CD4-positive, alpha-beta T cell treated with Interleukin-4 for 1 hour (primary cell): ENCODE results near the gene CLCN5.

Experiments
- DNase-seq, 2 donors: peaks; one replicate each; pipeline ENCODE4 v3.0.0-alpha.2; 2020 to 2022

The CLCN5 gene

GRCh38 chrX:50097071-50097470 is 174.7 kb downstream of the CLCN5 start:
- no peak for DNase-seq

GRCh38 chrX:50098241-50098640 is 175.8 kb downstream of the CLCN5 start:
- DNase-seq = no peak

- no peak for DNase-seq
Observed at GRCh38 chrX:50098749-50099148, 176.4 kb downstream of the CLCN5 start.

GRCh38 chrX:50099331-50099730 is 176.9 kb downstream of the CLCN5 start:
- DNase-seq = no peak

DNA sequence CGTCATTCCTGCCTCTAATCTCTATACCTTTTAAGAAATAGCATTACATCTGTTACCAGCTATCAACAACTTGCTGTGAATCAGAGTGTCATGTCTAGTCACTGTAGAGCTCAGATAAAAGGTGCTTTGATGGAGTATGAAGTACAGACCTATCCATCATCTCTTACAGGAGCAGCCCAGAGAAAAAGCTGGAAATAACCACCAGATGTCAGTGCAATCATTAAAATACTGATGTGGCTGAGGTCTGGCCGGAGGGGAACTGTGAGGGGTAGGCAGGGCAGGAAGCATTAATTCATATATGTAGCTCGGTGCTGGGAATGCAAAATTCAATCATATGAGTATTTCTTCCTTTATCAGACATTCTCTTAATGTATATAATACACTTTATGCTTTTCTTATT is 177.8 kb downstream of the CLCN5 start:
- no peak for DNase-seq

DNA sequence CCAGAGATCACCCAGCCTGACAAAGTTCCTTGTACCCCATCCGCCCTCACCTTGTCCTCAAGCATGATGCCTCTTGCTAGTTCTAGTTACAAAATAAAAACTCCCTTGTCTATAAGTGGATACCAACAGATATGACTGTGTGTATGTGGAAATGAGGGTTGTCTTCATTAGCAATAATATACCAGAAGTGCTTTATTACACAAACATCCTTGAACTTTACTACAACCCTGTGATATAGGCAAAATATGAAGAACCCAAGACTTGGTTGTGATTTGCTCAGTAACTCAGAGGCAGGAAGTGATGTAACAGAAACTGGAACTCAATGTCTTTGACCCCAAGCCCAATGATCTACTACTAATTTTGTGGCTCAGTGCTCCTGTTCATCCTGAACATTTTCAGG is 180.8 kb downstream of the CLCN5 start:
- DNase-seq = no peak

- DNase-seq = no peak
Observed at GRCh38 chrX:50103866-50104566, 181.6 kb downstream of the CLCN5 start.

DNA sequence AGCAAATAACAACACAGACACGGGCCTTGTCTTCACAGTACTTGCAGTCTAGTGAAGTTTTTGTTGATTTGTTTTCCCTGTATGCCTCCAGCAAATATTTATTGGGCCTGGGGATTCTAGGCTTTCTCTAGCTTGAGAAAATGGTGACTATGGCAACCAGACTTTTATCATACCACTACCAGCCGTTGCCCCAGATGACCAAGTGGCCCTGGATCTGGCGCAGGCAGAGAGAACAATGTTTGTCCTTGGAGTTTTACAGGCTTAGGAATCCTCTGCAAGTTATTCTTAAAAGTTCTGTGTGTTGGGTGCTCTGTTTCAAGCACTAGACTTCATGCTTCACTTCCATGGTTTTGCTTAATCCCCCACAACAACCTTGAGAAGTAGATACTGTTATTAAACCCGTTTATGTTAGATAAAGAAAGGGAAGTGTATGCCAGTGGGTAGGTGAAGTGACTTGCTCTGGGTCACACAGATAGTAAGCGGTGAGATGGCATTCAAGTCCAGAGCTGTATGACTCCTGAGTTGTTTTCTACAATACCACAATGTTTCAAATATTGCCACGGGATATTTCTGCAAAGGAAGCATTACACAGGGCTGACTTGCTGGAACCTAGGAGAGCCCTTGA is 183.8 kb downstream of the CLCN5 start:
- no peak for DNase-seq

DNA sequence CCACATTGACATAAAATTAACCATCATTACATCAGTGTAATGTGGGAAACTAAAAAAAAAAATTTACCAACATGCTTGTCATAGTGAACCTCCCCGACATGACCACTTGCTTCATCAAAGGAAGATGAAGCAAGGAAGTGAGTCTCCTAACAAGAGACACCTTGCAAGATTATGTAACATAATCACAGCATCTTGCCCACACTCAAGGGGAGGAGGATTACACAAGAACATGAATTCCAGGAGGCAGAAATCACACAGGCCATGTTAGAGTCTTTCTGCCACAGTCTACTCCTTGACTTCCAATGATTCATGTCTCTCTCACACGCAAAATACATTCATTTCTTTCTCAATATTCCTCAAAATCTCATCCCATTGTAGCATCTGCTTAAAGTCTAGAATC is 185.1 kb downstream of the CLCN5 start:
- DNase-seq = no peak

GRCh38 chrX:50108264-50108663 is 185.9 kb downstream of the CLCN5 start:
- DNase-seq = no peak

GRCh38 chrX:50111742-50112141 is 189.3 kb downstream of the CLCN5 start:
- no peak for DNase-seq

DNA sequence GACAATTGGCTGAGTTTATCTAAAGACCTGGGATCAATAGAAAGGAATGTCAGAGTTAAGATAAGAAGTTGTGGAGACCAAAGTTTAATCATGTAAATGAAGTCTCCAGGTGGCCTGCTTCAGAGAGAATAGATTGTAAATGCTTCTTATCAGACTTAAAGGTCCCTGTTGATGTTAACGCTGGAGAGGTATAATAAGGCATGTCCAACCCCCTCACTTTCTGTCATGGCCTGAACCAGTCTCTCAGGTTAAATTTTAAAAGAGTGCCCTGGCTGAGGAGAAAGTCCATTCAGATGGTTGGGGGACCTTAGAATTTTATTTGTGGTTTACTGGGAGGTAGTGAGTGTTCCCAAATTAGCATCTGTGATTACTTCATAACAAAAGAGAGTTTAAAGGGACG is 191.7 kb downstream of the CLCN5 start:
- no peak for DNase-seq

DNA sequence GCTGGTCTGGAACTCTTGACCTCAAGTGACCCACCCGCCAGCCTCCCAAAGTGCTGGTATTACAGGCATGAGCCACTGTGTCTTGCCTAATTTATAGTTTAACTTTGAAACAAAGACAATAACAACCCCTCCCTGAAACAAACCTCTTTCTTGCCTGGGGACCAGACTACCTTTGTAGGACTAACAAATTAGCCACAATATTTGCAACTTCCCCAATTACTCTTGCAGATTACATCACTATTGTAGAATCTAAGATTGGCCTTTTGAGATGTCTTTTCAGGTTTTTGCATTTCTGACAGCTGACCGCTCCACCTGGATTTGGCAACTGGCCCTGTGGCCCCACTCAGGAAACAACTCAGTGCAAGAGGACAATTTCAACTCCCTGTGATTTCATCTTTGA is 193.6 kb downstream of the CLCN5 start:
- no peak for DNase-seq

DNA sequence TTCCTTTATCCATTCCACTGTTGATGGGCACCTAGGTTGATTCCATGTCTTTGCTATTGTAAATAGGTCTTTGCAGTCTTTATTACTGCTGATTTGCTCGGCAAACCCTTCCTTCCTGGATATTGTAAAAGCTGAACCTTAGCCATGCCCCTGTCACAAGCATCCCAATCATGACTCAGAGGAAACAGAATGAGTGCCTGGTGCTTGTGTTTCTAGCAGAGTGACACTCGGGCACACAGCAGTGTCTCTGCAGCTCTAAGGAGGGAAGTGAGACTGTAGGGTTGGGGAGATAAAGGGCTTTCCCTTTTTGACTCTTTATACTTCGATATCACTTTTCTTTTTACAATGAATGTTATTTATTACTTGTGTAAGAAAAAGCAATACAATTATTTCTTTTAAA is 195.1 kb downstream of the CLCN5 start:
- DNase-seq = peak in 1 of 2 donors; percentile 12

DNA sequence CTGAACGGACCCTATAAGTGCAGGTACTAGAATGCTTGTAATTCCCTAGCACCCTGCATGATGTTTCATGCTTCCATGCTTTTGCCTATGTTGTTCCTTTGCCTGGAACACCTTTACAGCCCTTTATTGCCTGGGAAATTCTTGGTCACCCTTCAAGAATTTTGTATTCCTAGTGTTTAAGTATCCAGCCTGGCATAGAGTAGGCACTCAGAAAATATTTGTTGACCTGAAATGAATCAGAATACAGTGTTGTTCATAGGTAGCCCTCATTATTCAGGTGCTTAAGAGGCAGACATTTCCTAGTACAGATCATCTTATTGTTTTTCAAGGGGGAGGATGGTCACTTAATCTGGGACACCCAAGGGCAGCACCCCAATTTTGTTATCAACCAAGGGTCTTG is 203.1 kb downstream of the CLCN5 start:
- DNase-seq = no peak

DNA sequence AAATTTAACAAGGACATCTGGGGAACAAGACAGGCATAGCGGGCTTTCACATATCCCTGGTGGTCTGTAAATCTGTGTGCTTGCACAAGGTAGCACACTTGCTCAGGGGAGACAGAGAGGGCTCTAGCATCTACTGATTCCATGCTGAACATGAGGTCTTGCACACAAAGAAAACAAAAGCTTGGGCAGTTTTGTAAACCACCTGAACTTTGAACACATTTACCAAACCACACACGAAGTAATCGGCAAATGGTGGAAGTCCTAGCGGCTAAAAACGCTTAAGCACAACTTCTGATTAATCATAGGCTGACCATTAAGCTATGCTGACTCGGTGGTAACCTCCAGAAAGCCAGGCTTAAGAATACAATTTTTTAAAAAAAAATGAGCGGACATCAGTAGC is 225.6 kb downstream of the CLCN5 start:
- DNase-seq = no peak
